Liver (tissue), 9 donors: ENCODE results near the gene TENT4A. TPM values are rescaled to one million over a fixed set of nuclear protein-coding genes. Genes with fewer than 3 reads are reported as not detected.

Experiments
- DNase-seq: peaks from one replicate; pipeline ENCODE4 v3.0.0-alpha.2; 2017; ENCODE audit warnings: low spot score
- H3K27ac ChIP-seq, 2 donors: one replicate each; pipeline ENCODE4 v1.7.0; 2013; ENCODE audit warnings: inconsistent platforms in 2 of 2, low read length in 2 of 2, control low read depth in 1 of 2, low read depth in 1 of 2, mild to moderate bottlenecking in 1 of 2
- H3K27me3 ChIP-seq, 4 donors: one replicate each; pipeline versions ENCODE4 v1.6.1 to v1.7.0; 2013; ENCODE audit warnings: low read length in 3 of 4, inconsistent platforms in 1 of 4, mild to moderate bottlenecking in 1 of 4, moderate library complexity in 1 of 4; ENCODE audit not compliant: control insufficient read depth in 4 of 4, insufficient read depth in 4 of 4
- H3K36me3 ChIP-seq, 4 donors: one replicate each; pipeline versions ENCODE4 v1.6.1 to v1.7.0; 2013; ENCODE audit warnings: low read length in 3 of 4, mild to moderate bottlenecking in 3 of 4, low read depth in 1 of 4, moderate library complexity in 1 of 4; ENCODE audit not compliant: control insufficient read depth in 4 of 4, insufficient read depth in 3 of 4
- H3K4me1 ChIP-seq, 4 donors: one replicate each; pipeline versions ENCODE4 v1.6.1 to v1.7.0; 2013; ENCODE audit warnings: low read length in 3 of 4, mild to moderate bottlenecking in 3 of 4, moderate library complexity in 1 of 4; ENCODE audit not compliant: control insufficient read depth in 4 of 4, insufficient read depth in 4 of 4
- H3K4me3 ChIP-seq, 3 donors: one replicate each; pipeline versions ENCODE4 v1.6.1 to v1.7.0; 2013; ENCODE audit warnings: low read length in 3 of 3, control low read depth in 1 of 3, low read depth in 1 of 3, mild to moderate bottlenecking in 1 of 3
- H3K9ac ChIP-seq, 2 donors: one replicate each; pipeline ENCODE4 v1.7.0; 2013; ENCODE audit warnings: low read length in 2 of 2, mild to moderate bottlenecking in 2 of 2, moderate library complexity in 2 of 2, control low read depth in 1 of 2, low read depth in 1 of 2
- H3K9me3 ChIP-seq, 4 donors: one replicate each; pipeline versions ENCODE4 v1.6.1 to v1.7.0; 2013; ENCODE audit warnings: low read length in 3 of 4; ENCODE audit not compliant: control insufficient read depth in 4 of 4
- ATF3 ChIP-seq: IDR thresholded peaks from 2 replicates; pipeline ENCODE4 v1.6.1; 2016; ENCODE audit warnings: antibody characterized with exemption
- CTCF ChIP-seq: fragments of 150-350 bp; IDR thresholded peaks from 2 replicates; pipeline ENCODE4 v1.5.1; 2017; ENCODE audit warnings: improper control_type of control experiment, low read depth, low read length; ENCODE audit not compliant: missing input control
- EGR1 ChIP-seq, 2 donors: IDR thresholded peaks; 2 replicates each; pipeline ENCODE4 v1.6.1; 2016 to 2018; ENCODE audit warnings: antibody characterized with exemption in 2 of 2, low read depth in 2 of 2
- FOXA1 ChIP-seq: IDR thresholded peaks from 2 replicates; pipeline ENCODE4 v1.6.1; 2016; ENCODE audit warnings: antibody characterized with exemption
- FOXA2 ChIP-seq: IDR thresholded peaks from 2 replicates; pipeline ENCODE4 v1.6.1; 2016; ENCODE audit warnings: antibody characterized with exemption
- GABPA ChIP-seq, 2 donors: IDR thresholded peaks in 1 of 2; conservative IDR thresholded peaks in 1 of 2; 2 replicates each; pipeline ENCODE4 v1.6.1; 2016; ENCODE audit warnings: antibody characterized with exemption in 2 of 2, mild to moderate bottlenecking in 1 of 2, moderate library complexity in 1 of 2
- HNF4A ChIP-seq, 2 donors: conservative IDR thresholded peaks; 2 replicates each; pipeline ENCODE4 v1.6.1; 2016; ENCODE audit warnings: antibody characterized with exemption in 2 of 2, mild to moderate bottlenecking in 2 of 2
- JUND ChIP-seq, 2 donors: IDR thresholded peaks; 2 replicates each; pipeline ENCODE4 v1.6.1; 2016; ENCODE audit warnings: antibody characterized with exemption in 2 of 2
- NR2F2 ChIP-seq: IDR thresholded peaks from 2 replicates; pipeline ENCODE4 v1.6.1; 2016; ENCODE audit warnings: antibody characterized with exemption
- RAD21 ChIP-seq, 2 donors: IDR thresholded peaks; 2 replicates each; pipeline ENCODE4 v1.6.1; 2016; ENCODE audit warnings: antibody characterized with exemption in 2 of 2, mild to moderate bottlenecking in 2 of 2
- REST ChIP-seq: IDR thresholded peaks from 2 replicates; pipeline ENCODE4 v1.6.1; 2016; ENCODE audit warnings: antibody characterized with exemption, mild to moderate bottlenecking
- RXRA ChIP-seq, 2 donors: IDR thresholded peaks; 2 replicates each; pipeline ENCODE4 v1.6.1; 2017 to 2018; ENCODE audit warnings: antibody characterized with exemption in 2 of 2, mild to moderate bottlenecking in 1 of 2
- SP1 ChIP-seq: IDR thresholded peaks from 2 replicates; pipeline ENCODE4 v1.6.1; 2018; ENCODE audit warnings: antibody characterized with exemption, mild to moderate bottlenecking
- TAF1 ChIP-seq: conservative IDR thresholded peaks from 2 replicates; pipeline ENCODE4 v1.6.1; 2016; ENCODE audit warnings: antibody characterized with exemption, mild to moderate bottlenecking
- YY1 ChIP-seq: IDR thresholded peaks from 2 replicates; pipeline ENCODE4 v1.6.1; 2016; ENCODE audit warnings: antibody characterized with exemption, mild to moderate bottlenecking
- WGBS: extraction: QIAGEN DNeasy Blood & Tissue Kit; methylation state at CpG from one replicate; pipeline ENCODE4 v1.1.7; 2013; 5-methylcytosine and 5-hydroxymethylcytosine counted together
- polyA plus RNA-seq, 2 donors: library from polyadenylated mRNA; stranded (reverse) in 1 of 2; unstranded in 1 of 2; fragments of 200-250 nt in 1 of 2; fragments of >200 nt in 1 of 2; fragmentation: Nextera tagmentation in 1 of 2; extraction: Ambion mirVana in 1 of 2; gene quantifications; one replicate each; pipeline versions ENCODE4 v1.2.1 to v1.2.3, GENCODE V29; 2013 to 2015
- total RNA-seq, 2 donors: library from RNA; depleted of rRNA; stranded (reverse); fragments of >200 nt; gene quantifications; one replicate each; pipeline ENCODE4 v1.2.3, GENCODE V29; 2014
- TF ChIP-seq, protein P1 (sequence below): IDR thresholded peaks from 2 replicates; pipeline ENCODE4 v1.6.1; 2016; ENCODE audit warnings: antibody characterized with exemption
- donor health status: healthy.
- donor health status: healthy.
- donor health status: healthy.
- donor health status: healthy.
- donor health status: healthy.

Gene TENT4A
- total and polyA plus RNA-seq, 4 donors, result 3.9 to 15.1 (median 8.1) TPM

GRCh38 chr5:6716629-6717149 lies 3.5 kb downstream of the TENT4A start:
- H3K27ac ChIP-seq, result no peak overlapping the region
- TF ChIP-seq RXRA (IDR thresholded peaks at IDR 0.05), result no peak
- no peak for TF ChIP-seq SP1
- no peak for TF ChIP-seq REST
- no peak for TF ChIP-seq EGR1 (IDR thresholded peaks at IDR 0.05; ENCODE audit: low read depth in 2 of 2)
- TF ChIP-seq YY1, result no peak
- no peak for TF ChIP-seq TAF1
- no peak for TF ChIP-seq FOXA1
- no peak for TF ChIP-seq GABPA (IDR thresholded peaks at IDR 0.05 in 1 of 2, conservative IDR thresholded peaks at IDR 0.05 in 1 of 2)
- no peak for TF ChIP-seq HNF4A (conservative IDR thresholded peaks at IDR 0.05)
- H3K9me3 ChIP-seq, result no peaks in the 10 kb centered on the region
- DNase-seq, result peak; percentile 29
- peaks cover 20 to 59% (median 45%) of the 10 kb centered on the region in 4 donors for H3K4me1 ChIP-seq
- WGBS, result 87% methylated on average over 4 of the region's 4 CpGs
- no peak overlapping the region for H3K9ac ChIP-seq
- no peaks in the 10 kb centered on the region for H3K27me3 ChIP-seq
- H3K4me3 ChIP-seq, result peak overlapping the region in 1 of 3 donors; percentile 29
- H3K36me3 ChIP-seq, result no peaks in the 10 kb centered on the region

DNA sequence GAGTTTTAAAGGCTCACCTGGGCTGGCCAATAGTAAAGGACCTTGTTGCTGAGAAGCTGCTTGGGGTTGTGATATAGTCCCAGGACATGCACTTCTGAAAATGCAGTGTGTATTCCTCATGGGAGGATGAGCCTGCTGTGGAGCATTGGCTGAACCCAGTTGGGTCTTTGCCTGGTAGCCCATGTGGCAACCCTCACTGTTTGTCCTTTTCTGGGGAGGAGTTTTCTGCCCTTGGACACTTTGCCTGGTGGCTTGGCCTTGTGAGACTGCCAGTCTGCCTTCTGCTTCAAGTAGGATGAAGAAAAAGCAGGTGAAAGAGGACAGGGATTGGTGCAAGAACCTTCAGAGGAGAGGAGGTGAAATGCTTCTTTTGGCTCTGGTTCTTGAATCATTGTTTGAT lies 4.0 kb downstream of the TENT4A start:
- no peaks in the 10 kb centered on the region for H3K36me3 ChIP-seq
- DNase-seq, result peak; percentile 29
- H3K4me3 ChIP-seq, result no peak overlapping the region
- H3K27ac ChIP-seq, result no peak overlapping the region
- TF ChIP-seq EGR1 (IDR thresholded peaks at IDR 0.05; ENCODE audit: low read depth in 2 of 2) (no peak), HNF4A (conservative IDR thresholded peaks at IDR 0.05) (peak; percentile 48 to 58), YY1 (no peak), ATF3 (no peak), RAD21 (IDR thresholded peaks at IDR 0.05) (peak; percentile 8 to 40), FOXA2 (no peak), NR2F2 (no peak), JUND (IDR thresholded peaks at IDR 0.05) (peak in 1 of 2 donors; percentile 9), SP1 (no peak), RXRA (IDR thresholded peaks at IDR 0.05) (peak; percentile 24 to 49), CTCF (no peak)
- TF ChIP-seq, protein P1, sequence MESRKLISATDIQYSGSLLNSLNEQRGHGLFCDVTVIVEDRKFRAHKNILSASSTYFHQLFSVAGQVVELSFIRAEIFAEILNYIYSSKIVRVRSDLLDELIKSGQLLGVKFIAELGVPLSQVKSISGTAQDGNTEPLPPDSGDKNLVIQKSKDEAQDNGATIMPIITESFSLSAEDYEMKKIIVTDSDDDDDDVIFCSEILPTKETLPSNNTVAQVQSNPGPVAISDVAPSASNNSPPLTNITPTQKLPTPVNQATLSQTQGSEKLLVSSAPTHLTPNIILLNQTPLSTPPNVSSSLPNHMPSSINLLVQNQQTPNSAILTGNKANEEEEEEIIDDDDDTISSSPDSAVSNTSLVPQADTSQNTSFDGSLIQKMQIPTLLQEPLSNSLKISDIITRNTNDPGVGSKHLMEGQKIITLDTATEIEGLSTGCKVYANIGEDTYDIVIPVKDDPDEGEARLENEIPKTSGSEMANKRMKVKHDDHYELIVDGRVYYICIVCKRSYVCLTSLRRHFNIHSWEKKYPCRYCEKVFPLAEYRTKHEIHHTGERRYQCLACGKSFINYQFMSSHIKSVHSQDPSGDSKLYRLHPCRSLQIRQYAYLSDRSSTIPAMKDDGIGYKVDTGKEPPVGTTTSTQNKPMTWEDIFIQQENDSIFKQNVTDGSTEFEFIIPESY, result no peak
- H3K4me1 ChIP-seq, result peaks cover 19 to 59% (median 50%) of the 10 kb centered on the region in 4 donors
- no peak overlapping the region for H3K9ac ChIP-seq
- H3K27me3 ChIP-seq, result no peaks in the 10 kb centered on the region
- no peaks in the 10 kb centered on the region for H3K9me3 ChIP-seq
